Caco-2 (cell line): Measurements from ENCODE around the gene ANO3. TPM values are rescaled to one million over a fixed set of nuclear protein-coding genes. Genes with fewer than 3 reads are reported as not detected.

Experiments
- BruUV-seq: library from RNA; stranded (reverse); fragments of 400-500 nt; replicated peaks from 2 replicates; lab custom pipeline; 2021; lab: Mats Ljungman, UMichigan
- CTCF ChIA-PET: fragments of 300-600 bp; sonication (Branson Sonifier 250); formaldehyde crosslinking; loops from one replicate; lab custom pipeline; 2022; ENCODE audit warnings: antibody characterized with exemption; lab: Charles Lee
- POLR2A ChIA-PET: fragments of 300-600 bp; sonication (Branson Sonifier 250); formaldehyde crosslinking; loops from one replicate; lab custom pipeline; 2022; ENCODE audit warnings: antibody characterized with exemption; lab: Charles Lee
- DNase-seq, 2 experiments: peaks; one replicate each; pipeline versions ENCODE4 v3.0.0 to v3.0.0-alpha.2; 2020 to 2022
- H3K27me3 ChIP-seq: replicated peaks from 2 replicates; pipeline ENCODE4 v1.6.0; 2011; ENCODE audit warnings: low read length; ENCODE audit not compliant: control insufficient read depth, insufficient read depth
- H3K36me3 ChIP-seq: 2 replicates; pipeline ENCODE4 v1.5.1; 2011; ENCODE audit warnings: low read length; ENCODE audit not compliant: control insufficient read depth, insufficient read depth
- H3K4me1 ChIP-seq: fragments of 250-450 bp; sonication (Bioruptor Pico); 2 replicates; pipeline ENCODE4 v1.5.1; 2020; ENCODE audit warnings: mild to moderate bottlenecking
- H3K4me3 ChIP-seq: 2 replicates; pipeline ENCODE4 v1.5.1; 2011; ENCODE audit warnings: low read depth, mild to moderate bottlenecking, control low read depth, low read length
- H3K9me3 ChIP-seq: fragments of 250-450 bp; sonication (Bioruptor Pico); 2 replicates; pipeline ENCODE4 v1.5.1; 2020; ENCODE audit warnings: mild to moderate bottlenecking, moderate library complexity
- H3K27ac Mint-ChIP-seq: one replicate; pipeline ENCODE4 v1.8.0; 2022; ENCODE audit warnings: mixed read lengths; ENCODE audit not compliant: unreplicated experiment
- H3K27me3 Mint-ChIP-seq: one replicate; pipeline ENCODE4 v1.8.0; 2022; ENCODE audit warnings: mixed read lengths; ENCODE audit not compliant: insufficient read depth, unreplicated experiment
- H3K36me3 Mint-ChIP-seq: one replicate; pipeline ENCODE4 v1.8.0; 2022; ENCODE audit warnings: mild to moderate bottlenecking, mixed read lengths; ENCODE audit not compliant: insufficient read depth, unreplicated experiment
- H3K4me1 Mint-ChIP-seq: one replicate; pipeline ENCODE4 v1.8.0; 2022; ENCODE audit warnings: low read depth, mixed read lengths; ENCODE audit not compliant: unreplicated experiment
- H3K4me3 Mint-ChIP-seq: one replicate; pipeline ENCODE4 v1.8.0; 2022; ENCODE audit warnings: mild to moderate bottlenecking, moderate library complexity, mixed read lengths; ENCODE audit not compliant: unreplicated experiment
- H3K9me3 Mint-ChIP-seq: one replicate; pipeline ENCODE4 v1.8.0; 2022; ENCODE audit warnings: mixed read lengths; ENCODE audit not compliant: unreplicated experiment
- intact Hi-C: fragments of 100-400 bp; cut with micrococcal nuclease; formaldehyde crosslinking; loops from one replicate; pipeline ENCODE4 v1.10.0; 2022; ENCODE audit not compliant: unreplicated experiment
- total RNA-seq: library from RNA; stranded (reverse); gene quantifications from 2 replicates; pipeline ENCODE4 v1.2.3, GENCODE V29; 2022
- TF ChIP-seq, protein P1 (sequence below), 2 experiments: fragments of 200-600 bp in 1 of 2; IDR thresholded peaks; 1 replicate in 1 of 2; 2 replicates in 1 of 2; pipeline versions ENCODE4 v1.5.1 to v1.8.0; 2011 to 2022; ENCODE audit warnings: antibody characterized with exemption in 1 of 2, control low read depth in 1 of 2, inconsistent platforms in 1 of 2, low read depth in 1 of 2, low read length in 1 of 2, mild to moderate bottlenecking in 1 of 2, moderate library complexity in 1 of 2; ENCODE audit not compliant: insufficient read depth in 1 of 2, severe bottlenecking in 1 of 2, unreplicated experiment in 1 of 2

ANO3 gene
- total RNA-seq, 1 experiment from 2014 or later, result not detected

DNA sequence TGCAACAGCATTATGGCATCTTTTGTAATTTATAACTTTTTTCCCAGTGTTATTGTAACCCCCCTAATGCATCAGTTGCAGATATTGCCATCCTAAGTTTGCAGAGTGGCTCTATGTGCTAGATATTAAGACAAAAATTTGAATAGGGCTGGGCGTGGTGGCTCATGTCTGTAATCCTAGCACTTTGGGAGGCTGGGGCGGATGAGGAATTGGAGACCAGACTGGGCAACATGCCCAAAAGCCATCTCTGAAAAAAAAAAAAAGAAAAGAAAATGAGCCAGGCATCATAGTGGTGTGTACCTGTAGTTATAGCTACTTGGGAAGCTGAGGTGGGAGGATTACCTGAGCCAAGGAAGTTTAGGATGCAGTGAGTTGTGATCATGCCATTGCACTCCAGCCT, 290.3 kb downstream of the ANO3 start:
- Histone ChIP-seq H3K36me3 (no peaks in the 10 kb centered on the region), H3K4me3 (no peak overlapping the region), H3K9me3 (no peaks in the 10 kb centered on the region), H3K4me1 (no peaks in the 10 kb centered on the region), H3K27me3 (no peaks in the 10 kb centered on the region)
- BruUV-seq, result no TSS peak
- no peak overlapping the region for H3K4me3 Mint-ChIP-seq
- DNase-seq, result no peak
- CTCF ChIA-PET, result no interaction called here
- no peaks in the 10 kb centered on the region for H3K9me3 Mint-ChIP-seq
- intact Hi-C loops, result no loop called here
- no peak overlapping the region for H3K27ac Mint-ChIP-seq
- H3K27me3 Mint-ChIP-seq, result peaks cover 3% of the 10 kb centered on the region
- TF ChIP-seq, protein P1, sequence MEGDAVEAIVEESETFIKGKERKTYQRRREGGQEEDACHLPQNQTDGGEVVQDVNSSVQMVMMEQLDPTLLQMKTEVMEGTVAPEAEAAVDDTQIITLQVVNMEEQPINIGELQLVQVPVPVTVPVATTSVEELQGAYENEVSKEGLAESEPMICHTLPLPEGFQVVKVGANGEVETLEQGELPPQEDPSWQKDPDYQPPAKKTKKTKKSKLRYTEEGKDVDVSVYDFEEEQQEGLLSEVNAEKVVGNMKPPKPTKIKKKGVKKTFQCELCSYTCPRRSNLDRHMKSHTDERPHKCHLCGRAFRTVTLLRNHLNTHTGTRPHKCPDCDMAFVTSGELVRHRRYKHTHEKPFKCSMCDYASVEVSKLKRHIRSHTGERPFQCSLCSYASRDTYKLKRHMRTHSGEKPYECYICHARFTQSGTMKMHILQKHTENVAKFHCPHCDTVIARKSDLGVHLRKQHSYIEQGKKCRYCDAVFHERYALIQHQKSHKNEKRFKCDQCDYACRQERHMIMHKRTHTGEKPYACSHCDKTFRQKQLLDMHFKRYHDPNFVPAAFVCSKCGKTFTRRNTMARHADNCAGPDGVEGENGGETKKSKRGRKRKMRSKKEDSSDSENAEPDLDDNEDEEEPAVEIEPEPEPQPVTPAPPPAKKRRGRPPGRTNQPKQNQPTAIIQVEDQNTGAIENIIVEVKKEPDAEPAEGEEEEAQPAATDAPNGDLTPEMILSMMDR (IDR thresholded peaks at IDR 0.05; ENCODE audit: insufficient read depth in 1 of 2, low read depth in 1 of 2, low read length in 1 of 2, severe bottlenecking in 1 of 2, unreplicated experiment in 1 of 2), result no peak
- POLR2A ChIA-PET, result no interaction called here
- H3K36me3 Mint-ChIP-seq, result no peaks in the 10 kb centered on the region
- H3K4me1 Mint-ChIP-seq, result no peaks in the 10 kb centered on the region

- ChIA-PET POLR2A (no interaction called here), CTCF (no interaction called here)
- H3K27ac Mint-ChIP-seq, result no peak overlapping the region
- TF ChIP-seq, protein P1 (IDR thresholded peaks at IDR 0.05; ENCODE audit: insufficient read depth in 1 of 2, low read depth in 1 of 2, low read length in 1 of 2, severe bottlenecking in 1 of 2, unreplicated experiment in 1 of 2), result no peak
- Histone ChIP-seq H3K4me1 (no peaks in the 10 kb centered on the region), H3K4me3 (no peak overlapping the region), H3K27me3 (no peaks in the 10 kb centered on the region), H3K9me3 (no peaks in the 10 kb centered on the region), H3K36me3 (no peaks in the 10 kb centered on the region)
- H3K4me1 Mint-ChIP-seq, result no peaks in the 10 kb centered on the region
- H3K9me3 Mint-ChIP-seq, result no peaks in the 10 kb centered on the region
- no peak for DNase-seq
- intact Hi-C loops, result no loop called here
- H3K36me3 Mint-ChIP-seq, result no peaks in the 10 kb centered on the region
- H3K27me3 Mint-ChIP-seq, result peaks cover 3% of the 10 kb centered on the region
- BruUV-seq, result no TSS peak
- H3K4me3 Mint-ChIP-seq, result no peak overlapping the region
Observed at GRCh38 chr11:26623076-26623659, 291.2 kb downstream of the ANO3 start.

GRCh38 chr11:26626346-26626745, 294.4 kb downstream of the ANO3 start:
- Mint-ChIP-seq H3K9me3 (no peaks in the 10 kb centered on the region), H3K27me3 (peaks cover 3% of the 10 kb centered on the region), H3K4me1 (no peaks in the 10 kb centered on the region), H3K4me3 (no peak overlapping the region), H3K36me3 (no peaks in the 10 kb centered on the region), H3K27ac (no peak overlapping the region)
- POLR2A ChIA-PET, result no interaction called here
- no peaks in the 10 kb centered on the region for H3K4me1 ChIP-seq
- TF ChIP-seq, protein P1 (IDR thresholded peaks at IDR 0.05; ENCODE audit: insufficient read depth in 1 of 2, low read depth in 1 of 2, low read length in 1 of 2, severe bottlenecking in 1 of 2, unreplicated experiment in 1 of 2), result no peak
- no peak for DNase-seq
- CTCF ChIA-PET, result no interaction called here
- no peaks in the 10 kb centered on the region for H3K36me3 ChIP-seq
- no peaks in the 10 kb centered on the region for H3K9me3 ChIP-seq
- no peaks in the 10 kb centered on the region for H3K27me3 ChIP-seq
- H3K4me3 ChIP-seq, result no peak overlapping the region
- intact Hi-C loops, result no loop called here
- no TSS peak for BruUV-seq
